HepG2 (cell line): ENCODE measurements around the gene ZNF584. TPM values are rescaled to one million over a fixed set of nuclear protein-coding genes. Genes with fewer than 3 reads are reported as not detected.

ENCODE experiments used
- CCAR2 ChIP-seq: fragments of 200-400 bp; formaldehyde crosslinking; optimal IDR thresholded peaks from 2 replicates; pipeline ENCODE3; 2018; ENCODE audit warnings: low read depth, mild to moderate bottlenecking, low read length, moderate library complexity
- CEBPZ ChIP-seq: IDR thresholded peaks from 2 replicates; pipeline ENCODE4 v1.6.1; 2012; ENCODE audit warnings: low read length, improper control_type of control experiment
- IRF2 ChIP-seq: IDR thresholded peaks from 2 replicates; pipeline ENCODE4 v1.6.1; 2018; ENCODE audit warnings: missing genetic modification reagents, missing compliant biosample characterization
- NCOA2 ChIP-seq: sonication (generic); formaldehyde crosslinking; IDR thresholded peaks from 2 replicates; pipeline ENCODE4 v1.8.0; 2022; ENCODE audit warnings: inconsistent platforms
- NR3C1 ChIP-seq: sonication (generic); formaldehyde crosslinking; IDR thresholded peaks from 2 replicates; pipeline ENCODE4 v1.4.0; 2020; ENCODE audit warnings: missing genetic modification reagents
- POGZ ChIP-seq: sonication (generic); formaldehyde crosslinking; IDR thresholded peaks from 2 replicates; pipeline ENCODE4 v1.4.0; 2020; ENCODE audit warnings: mild to moderate bottlenecking, missing genetic modification reagents
- RBAK ChIP-seq: sonication (generic); formaldehyde crosslinking; IDR thresholded peaks from 2 replicates; pipeline ENCODE4 v1.5.1; 2020; ENCODE audit warnings: mild to moderate bottlenecking, missing genetic modification reagents
- SALL1 ChIP-seq: sonication (generic); formaldehyde crosslinking; IDR thresholded peaks from 2 replicates; pipeline ENCODE4 v1.8.0; 2022; ENCODE audit warnings: mild to moderate bottlenecking, missing genetic modification reagents
- TCF7 ChIP-seq: sonication (generic); IDR thresholded peaks from 2 replicates; pipeline ENCODE4 v1.6.1; 2016; ENCODE audit warnings: antibody characterized with exemption, low read depth
- THAP11 ChIP-seq: IDR thresholded peaks from 2 replicates; pipeline ENCODE4 v1.6.1; 2016; ENCODE audit warnings: missing biosample characterization, missing genetic modification reagents
- TOPORS ChIP-seq: sonication (generic); formaldehyde crosslinking; IDR thresholded peaks from 2 replicates; pipeline ENCODE4 v1.8.0; 2023; ENCODE audit warnings: mild to moderate bottlenecking, missing genetic modification reagents
- ZBTB25 ChIP-seq: IDR thresholded peaks from 2 replicates; pipeline ENCODE4 v1.6.1; 2018; ENCODE audit warnings: missing genetic modification reagents
- ZFP36L1 ChIP-seq: sonication (generic); formaldehyde crosslinking; IDR thresholded peaks from 2 replicates; pipeline ENCODE4 v1.8.0; 2022; ENCODE audit warnings: mild to moderate bottlenecking, missing genetic modification reagents, moderate library complexity
- ZNF136 ChIP-seq: sonication (generic); formaldehyde crosslinking; IDR thresholded peaks from 2 replicates; pipeline ENCODE4 v1.8.1; 2022; ENCODE audit warnings: low read depth, mild to moderate bottlenecking, moderate library complexity, missing genetic modification reagents
- ZNF382 ChIP-seq: sonication (generic); formaldehyde crosslinking; IDR thresholded peaks from 2 replicates; pipeline ENCODE4 v1.5.0; 2020; ENCODE audit warnings: missing genetic modification reagents, mild to moderate bottlenecking, borderline replicate concordance
- ZNF512 ChIP-seq: sonication (generic); formaldehyde crosslinking; IDR thresholded peaks from 2 replicates; pipeline ENCODE4 v1.4.0; 2020; ENCODE audit warnings: mild to moderate bottlenecking, missing genetic modification reagents
- ZNF687 ChIP-seq: sonication (generic); formaldehyde crosslinking; IDR thresholded peaks from 2 replicates; pipeline ENCODE4 v1.5.1; 2020; ENCODE audit warnings: mild to moderate bottlenecking, missing genetic modification reagents, moderate library complexity
- ZNF768 ChIP-seq: sonication (generic); formaldehyde crosslinking; IDR thresholded peaks from 2 replicates; pipeline ENCODE4 v1.4.0; 2020; ENCODE audit warnings: missing genetic modification reagents
- ZNF782 ChIP-seq: sonication (generic); formaldehyde crosslinking; IDR thresholded peaks from 2 replicates; pipeline ENCODE4 v1.4.0; 2020; ENCODE audit warnings: missing genetic modification reagents, mild to moderate bottlenecking, borderline replicate concordance
- ZNF883 ChIP-seq: sonication (generic); formaldehyde crosslinking; IDR thresholded peaks from 2 replicates; pipeline ENCODE4 v1.5.1; 2020; ENCODE audit warnings: mild to moderate bottlenecking, missing genetic modification reagents; ENCODE audit errors: not compliant biosample characterization
- polyA plus RNA-seq, 8 experiments: library from polyadenylated mRNA; depleted of rRNA in 3 of 8; stranded (reverse) in 7 of 8; unstranded in 1 of 8; fragments of >200 nt; fragmentation: Illumina TruSeq in 4 of 8; extraction: Trizol in 4 of 8; gene quantifications; 2 replicates each; pipeline versions ENCODE4 v1.2.1 to v1.2.3, GENCODE V29; 2011 to 2016; ENCODE audit warnings: low read depth in 4 of 8, missing spikeins in 1 of 8, mixed read lengths in 1 of 8; ENCODE audit not compliant: insufficient read depth in 1 of 8
- total RNA-seq, 5 experiments: library from RNA; depleted of rRNA; stranded (reverse); fragments of >200 nt; fragmentation: Illumina TruSeq; extraction: Trizol; gene quantifications; 2 replicates each; pipeline ENCODE4 v1.2.3, GENCODE V29; 2016; ENCODE audit warnings: low read depth in 1 of 5

Gene ZNF584
- total and polyA plus RNA-seq, 2 of the 13 experiments (the other 11 are each of a cell fraction or from before 2014, with no cell fraction given): 2.4 to 7.0 TPM

- TF ChIP-seq ZNF687 (CRISPR knock-in tag) (peak; percentile 95), TOPORS (no peak), CEBPZ (no peak), TCF7 (no peak; the same call in 1 of the 2 replicates), ZNF512 (CRISPR knock-in tag) (no peak), NCOA2 (peak; percentile 69; the same call in 1 of the 2 replicates), ZNF883 (CRISPR knock-in tag) (peak; percentile 85), ZNF768 (peak; percentile 87), RBAK (CRISPR knock-in tag) (no peak), ZNF782 (peak; percentile 62; the same call in 1 of the 2 replicates), SALL1 (peak; percentile 81; the same call in 1 of the 2 replicates), POGZ (peak; percentile 90), NR3C1 (CRISPR knock-in tag) (no peak), ZNF382 (CRISPR knock-in tag) (no peak), ZBTB25 (peak; percentile 90), ZFP36L1 (CRISPR knock-in tag) (no peak), THAP11 (peak; percentile 99), IRF2 (peak; percentile 93; the same call in 1 of the 2 replicates), CCAR2 (peak; percentile 54), ZNF136 (CRISPR knock-in tag) (no peak)
Observed at GRCh38 chr19:58380662-58381459, 27.6 kb upstream of the ZNF584 start, which contains the start of gene ZNF837 (continued).
